Calu3 (cell line): Measurements from ENCODE around the gene TMEM266. TPM values are rescaled to one million over a fixed set of nuclear protein-coding genes. Genes with fewer than 3 reads are reported as not detected.

Source experiments
- BruUV-seq: library from RNA; stranded (reverse); fragments of 400-500 nt; replicated peaks from 2 replicates; lab custom pipeline; 2021; lab: Mats Ljungman, UMichigan
- CTCF ChIA-PET: fragments of 300-600 bp; sonication (Branson Sonifier 250); formaldehyde crosslinking; loops from one replicate; lab custom pipeline; 2022; ENCODE audit warnings: antibody characterized with exemption; lab: Charles Lee
- DNase-seq: peaks from one replicate; pipeline ENCODE4 v3.0.0; 2022
- H3K27ac Mint-ChIP-seq: one replicate; pipeline ENCODE4 v1.8.0; 2022; ENCODE audit warnings: mixed read lengths; ENCODE audit not compliant: unreplicated experiment
- H3K27me3 Mint-ChIP-seq: one replicate; pipeline ENCODE4 v1.8.0; 2022; ENCODE audit warnings: mixed read lengths; ENCODE audit not compliant: unreplicated experiment
- H3K36me3 Mint-ChIP-seq: one replicate; pipeline ENCODE4 v1.8.0; 2022; ENCODE audit warnings: mild to moderate bottlenecking, moderate library complexity, mixed read lengths; ENCODE audit not compliant: insufficient read depth, unreplicated experiment
- H3K4me1 Mint-ChIP-seq: one replicate; pipeline ENCODE4 v1.8.0; 2022; ENCODE audit warnings: mild to moderate bottlenecking, low read depth, mixed read lengths; ENCODE audit not compliant: unreplicated experiment
- H3K4me3 Mint-ChIP-seq: one replicate; pipeline ENCODE4 v1.8.0; 2022; ENCODE audit warnings: mild to moderate bottlenecking, low read depth, moderate library complexity, mixed read lengths; ENCODE audit not compliant: unreplicated experiment
- H3K9me3 Mint-ChIP-seq: one replicate; pipeline ENCODE4 v1.8.0; 2022; ENCODE audit warnings: low read depth, mixed read lengths; ENCODE audit not compliant: unreplicated experiment
- CTCF ChIP-seq: fragments of 200-600 bp; IDR thresholded peaks from one replicate; pipeline ENCODE4 v1.8.0; 2022; ENCODE audit warnings: antibody characterized with exemption; ENCODE audit not compliant: unreplicated experiment
- intact Hi-C: fragments of 100-400 bp; cut with micrococcal nuclease; formaldehyde crosslinking; loops from one replicate; pipeline ENCODE4 v1.10.0; 2022; ENCODE audit not compliant: unreplicated experiment
- total RNA-seq: library from RNA; stranded (reverse); gene quantifications from 2 replicates; pipeline ENCODE4 v1.2.3, GENCODE V29; 2022

The TMEM266 gene
- total RNA-seq, 1 experiment from 2014 or later: not detected

- no peak for TF ChIP-seq CTCF
- no peaks in the 10 kb centered on the region for H3K4me1 Mint-ChIP-seq
- H3K36me3 Mint-ChIP-seq: no peaks in the 10 kb centered on the region
- H3K27ac Mint-ChIP-seq: no peak overlapping the region
- intact Hi-C loops: no loop called here
- BruUV-seq: no TSS peak
- peaks cover 1% of the 10 kb centered on the region for H3K27me3 Mint-ChIP-seq
- CTCF ChIA-PET: no interaction called here
- H3K9me3 Mint-ChIP-seq: peaks cover 9% of the 10 kb centered on the region
- no peak overlapping the region for H3K4me3 Mint-ChIP-seq
- DNase-seq: no peak
These were observed 35.6 kb upstream of the TMEM266 start for GRCh38 chr15:76024021-76024768.

- H3K27me3 Mint-ChIP-seq: peaks cover 52% of the 10 kb centered on the region
- no peak overlapping the region for H3K4me3 Mint-ChIP-seq
- H3K9me3 Mint-ChIP-seq: no peaks in the 10 kb centered on the region
- no peaks in the 10 kb centered on the region for H3K36me3 Mint-ChIP-seq
- H3K27ac Mint-ChIP-seq: no peak overlapping the region
- CTCF ChIA-PET: no interaction called here
- no TSS peak for BruUV-seq
- intact Hi-C loops: no loop called here
- DNase-seq: no peak
- TF ChIP-seq CTCF: no peak
- no peaks in the 10 kb centered on the region for H3K4me1 Mint-ChIP-seq
These were observed 27.7 kb upstream of the TMEM266 start for GRCh38 chr15:76032046-76032445.

GRCh38 chr15:76033438-76033837 lies 26.3 kb upstream of the TMEM266 start:
- CTCF ChIA-PET: no interaction called here
- intact Hi-C loops: no loop called here
- Mint-ChIP-seq H3K27me3 (peaks cover 55% of the 10 kb centered on the region), H3K36me3 (no peaks in the 10 kb centered on the region), H3K9me3 (no peaks in the 10 kb centered on the region), H3K4me1 (no peaks in the 10 kb centered on the region), H3K27ac (no peak overlapping the region), H3K4me3 (no peak overlapping the region)
- BruUV-seq: no TSS peak
- no peak for DNase-seq
- TF ChIP-seq CTCF: no peak

- no TSS peak for BruUV-seq
- CTCF ChIA-PET: no interaction called here
- no peak overlapping the region for H3K27ac Mint-ChIP-seq
- H3K4me1 Mint-ChIP-seq: no peaks in the 10 kb centered on the region
- intact Hi-C loops: no loop called here
- H3K27me3 Mint-ChIP-seq: peaks cover 60% of the 10 kb centered on the region
- H3K4me3 Mint-ChIP-seq: no peak overlapping the region
- H3K36me3 Mint-ChIP-seq: no peaks in the 10 kb centered on the region
- no peaks in the 10 kb centered on the region for H3K9me3 Mint-ChIP-seq
- no peak for DNase-seq
- TF ChIP-seq CTCF: no peak
These were observed 25.7 kb upstream of the TMEM266 start for GRCh38 chr15:76034111-76034510.
